Glutamatergic neuron (in vitro differentiated cells): ENCODE measurements around the gene TBC1D1. TPM values are rescaled to one million over a fixed set of nuclear protein-coding genes. Genes with fewer than 3 reads are reported as not detected.
A peak's percentile ranks its signal among the peaks of the same experiment; 100 is the strongest.

Experiments
- DNase-seq: peaks from one replicate; pipeline ENCODE4 v3.0.0; 2022
- H3K27ac Mint-ChIP-seq: one replicate; pipeline ENCODE4 v1.8.0; 2020; ENCODE audit warnings: mild to moderate bottlenecking, mixed read lengths, inconsistent platforms; ENCODE audit not compliant: unreplicated experiment
- H3K27me3 Mint-ChIP-seq: one replicate; pipeline ENCODE4 v1.8.0; 2020; ENCODE audit warnings: mild to moderate bottlenecking, moderate library complexity, mixed read lengths, inconsistent platforms; ENCODE audit not compliant: unreplicated experiment
- H3K36me3 Mint-ChIP-seq: one replicate; pipeline ENCODE4 v1.8.0; 2020; ENCODE audit warnings: mild to moderate bottlenecking, mixed read lengths, inconsistent platforms; ENCODE audit not compliant: unreplicated experiment
- H3K4me1 Mint-ChIP-seq: one replicate; pipeline ENCODE4 v1.8.0; 2020; ENCODE audit warnings: mild to moderate bottlenecking, low read depth, mixed read lengths, inconsistent platforms; ENCODE audit not compliant: unreplicated experiment
- H3K4me3 Mint-ChIP-seq: one replicate; pipeline ENCODE4 v1.8.0; 2020; ENCODE audit warnings: mild to moderate bottlenecking, mixed read lengths, inconsistent platforms; ENCODE audit not compliant: unreplicated experiment
- H3K9me3 Mint-ChIP-seq: one replicate; pipeline ENCODE4 v1.8.0; 2020; ENCODE audit warnings: mild to moderate bottlenecking, moderate library complexity, mixed read lengths, inconsistent platforms; ENCODE audit not compliant: unreplicated experiment
- CTCF ChIP-seq: fragments of 200-600 bp; sonication (generic); IDR thresholded peaks from one replicate; pipeline ENCODE4 v1.5.0; 2021; ENCODE audit not compliant: partially characterized antibody, unreplicated experiment
- total RNA-seq: library from RNA; stranded (reverse); fragmentation: NEBNext Ultra II Directional; extraction: Animal tissue kit (Norgen Biotek cat#: 25700); gene quantifications from one replicate; pipeline ENCODE4 v1.2.1, GENCODE V29; 2021; ENCODE audit not compliant: unreplicated experiment

Gene TBC1D1
- total RNA-seq, 1 donor from 2014 or later: 106 TPM

GRCh38 chr4:38179690-38180377, 288.9 kb downstream of the TBC1D1 start:
- H3K9me3 Mint-ChIP-seq: no peaks in the 10 kb centered on the region
- TF ChIP-seq CTCF: peak; percentile 97
- peak; percentile 76 for DNase-seq
- H3K4me1 Mint-ChIP-seq: peaks cover 9% of the 10 kb centered on the region
- no peak overlapping the region for H3K4me3 Mint-ChIP-seq
- peak overlapping the region; percentile 6 for H3K27ac Mint-ChIP-seq
- H3K36me3 Mint-ChIP-seq: no peaks in the 10 kb centered on the region
- no peaks in the 10 kb centered on the region for H3K27me3 Mint-ChIP-seq

GRCh38 chr4:38180456-38180855, 289.6 kb downstream of the TBC1D1 start:
- TF ChIP-seq CTCF: no peak
- Mint-ChIP-seq H3K27ac (no peak overlapping the region), H3K36me3 (no peaks in the 10 kb centered on the region), H3K4me1 (peaks cover 9% of the 10 kb centered on the region), H3K27me3 (no peaks in the 10 kb centered on the region), H3K4me3 (no peak overlapping the region), H3K9me3 (no peaks in the 10 kb centered on the region)
- DNase-seq: no peak

DNA sequence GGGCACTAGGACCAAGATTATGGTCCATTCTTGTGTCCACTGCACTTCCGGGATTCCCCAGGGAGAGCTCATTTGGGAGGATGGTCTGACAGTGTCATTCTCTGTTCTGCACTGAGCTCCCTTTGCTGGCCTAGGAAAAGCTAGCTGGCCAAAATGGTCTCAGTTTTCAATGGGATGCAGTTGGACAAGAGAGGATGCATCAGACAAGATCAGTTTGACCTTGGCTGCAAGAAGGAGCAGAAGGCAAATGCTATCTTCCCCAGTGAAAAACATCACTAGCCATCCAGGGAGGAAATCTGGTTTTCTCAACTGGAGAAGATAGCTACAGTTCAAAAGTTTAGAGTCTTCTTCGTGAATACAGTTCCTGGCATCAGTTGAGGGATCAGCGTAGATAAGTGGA, 290.4 kb downstream of the TBC1D1 start:
- no peak overlapping the region for H3K27ac Mint-ChIP-seq
- TF ChIP-seq CTCF: no peak
- H3K4me1 Mint-ChIP-seq: peaks cover 9% of the 10 kb centered on the region
- no peaks in the 10 kb centered on the region for H3K36me3 Mint-ChIP-seq
- no peaks in the 10 kb centered on the region for H3K9me3 Mint-ChIP-seq
- no peak for DNase-seq
- no peak overlapping the region for H3K4me3 Mint-ChIP-seq
- H3K27me3 Mint-ChIP-seq: no peaks in the 10 kb centered on the region

GRCh38 chr4:38182334-38182998, 291.6 kb downstream of the TBC1D1 start:
- Mint-ChIP-seq H3K4me3 (no peak overlapping the region), H3K9me3 (no peaks in the 10 kb centered on the region), H3K4me1 (peaks cover 9% of the 10 kb centered on the region), H3K36me3 (peaks cover 3% of the 10 kb centered on the region), H3K27ac (no peak overlapping the region), H3K27me3 (no peaks in the 10 kb centered on the region)
- DNase-seq: no peak
- no peak for TF ChIP-seq CTCF

GRCh38 chr4:38184404-38184803, 293.5 kb downstream of the TBC1D1 start:
- Mint-ChIP-seq H3K27ac (no peak overlapping the region), H3K27me3 (no peaks in the 10 kb centered on the region), H3K4me1 (no peaks in the 10 kb centered on the region), H3K36me3 (peaks cover 9% of the 10 kb centered on the region), H3K9me3 (no peaks in the 10 kb centered on the region), H3K4me3 (no peak overlapping the region)
- TF ChIP-seq CTCF: no peak
- DNase-seq: no peak
